ENCODE measurements around the gene KIAA1328.

- TF ChIP-seq CTCF (IDR thresholded peaks at IDR 0.05) (no peak), POLR2A (IDR thresholded peaks at IDR 0.05) (no peak)
These were observed 60.4 kb downstream of the KIAA1328 start for GRCh38 chr18:36889321-36889720.

All from Peyer's patch (tissue), 4 donors.